GM12892 (cell line): Measurements from ENCODE around the gene CSTB.

Experiments
- DNase-seq: peaks from one replicate; pipeline ENCODE4 v3.0.0; 2011; ENCODE audit not compliant: insufficient read length
- FAIRE-seq: peaks from 2 replicates; lab custom pipeline; 2011; peaks lifted over from hg19 to GRCh38; lab: Jason Lieb, UNC
- POLR2A ChIP-seq: IDR thresholded peaks from 2 replicates; pipeline ENCODE4 v1.6.1; 2011; ENCODE audit warnings: low read depth, low read length, control low read depth
- POLR2AphosphoS5 ChIP-seq: IDR thresholded peaks from 2 replicates; pipeline ENCODE4 v1.6.1; 2011; ENCODE audit warnings: low read depth, low read length, control low read depth
- TAF1 ChIP-seq: IDR thresholded peaks from 2 replicates; pipeline ENCODE4 v1.6.1; 2011; ENCODE audit warnings: low read depth, mild to moderate bottlenecking, control low read depth, low read length, borderline replicate concordance

Gene CSTB

DNA sequence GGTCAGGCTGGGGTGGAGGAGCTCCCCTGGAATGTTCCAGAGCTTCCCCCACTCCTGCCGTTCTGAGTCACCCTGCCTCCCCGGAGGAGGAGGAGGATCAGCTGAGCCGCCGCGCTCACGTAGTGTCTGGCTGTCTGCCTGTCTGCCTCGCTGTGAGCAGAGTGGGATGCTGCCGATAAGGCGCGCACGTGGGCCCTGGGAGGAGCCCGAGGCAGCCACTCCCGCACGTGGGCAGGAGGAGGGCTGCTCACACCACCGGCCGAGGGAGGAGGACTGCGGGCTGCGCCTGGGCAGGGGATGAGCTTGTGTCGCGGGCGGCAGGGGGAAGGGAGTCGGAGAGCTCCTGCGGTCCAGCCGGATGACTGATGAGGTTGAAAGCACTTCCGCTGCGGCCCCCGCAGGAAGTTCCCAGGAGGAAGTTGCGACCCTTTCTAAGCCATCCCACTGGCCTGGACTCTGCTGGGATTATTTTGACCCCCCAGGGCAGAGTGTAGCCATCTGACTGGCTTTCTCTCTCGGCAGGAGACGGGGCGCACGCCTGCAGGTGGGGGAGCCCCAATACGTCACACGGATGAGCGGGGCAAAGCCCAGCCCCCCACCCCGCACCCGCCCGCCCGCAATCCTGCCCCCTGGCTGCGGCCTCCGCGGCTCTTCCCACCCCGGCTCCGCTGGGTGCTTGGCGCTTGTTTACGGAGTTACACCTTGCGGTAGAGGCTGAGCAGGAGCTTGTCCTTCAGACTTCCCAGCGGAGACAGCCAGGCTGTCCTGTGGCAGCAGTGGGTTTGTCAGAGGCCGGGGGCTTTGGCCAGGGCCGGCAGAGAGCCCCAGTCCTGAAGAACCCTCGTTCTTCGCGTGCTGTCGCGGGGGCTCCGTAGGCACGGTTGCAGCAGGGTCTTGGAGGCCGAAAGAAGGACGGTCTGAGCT lies 47.4 kb downstream of the CSTB start:
- TF ChIP-seq TAF1: peak; percentile 63; the same call in 1 of the 2 replicates
- peak; percentile 71 for TF ChIP-seq POLR2AphosphoS5
- TF ChIP-seq POLR2A: peak; percentile 63; the same call in 1 of the 2 replicates
- FAIRE-seq (peak; percentile 96), DNase-seq (peak; percentile 84)

DNA sequence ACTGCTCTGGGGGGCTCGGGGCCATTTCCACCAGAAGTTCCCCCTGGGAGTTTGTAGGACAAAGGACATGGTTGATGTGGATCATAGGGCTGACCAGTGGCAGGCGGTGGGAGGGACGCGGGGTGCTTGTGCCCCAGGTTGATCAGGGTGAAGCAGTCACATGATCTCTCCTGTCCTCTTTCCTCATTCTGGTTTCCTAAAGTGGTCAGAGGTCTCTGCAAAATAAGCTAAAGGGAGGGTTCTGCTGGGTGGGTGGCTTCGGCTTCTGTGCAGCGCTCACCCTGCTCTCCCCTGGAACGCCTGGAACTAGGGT lies 48.0 kb downstream of the CSTB start:
- no peak for TF ChIP-seq TAF1
- no peak for TF ChIP-seq POLR2AphosphoS5
- TF ChIP-seq POLR2A: no peak
- DNase-seq (no peak), FAIRE-seq (no peak)

DNA sequence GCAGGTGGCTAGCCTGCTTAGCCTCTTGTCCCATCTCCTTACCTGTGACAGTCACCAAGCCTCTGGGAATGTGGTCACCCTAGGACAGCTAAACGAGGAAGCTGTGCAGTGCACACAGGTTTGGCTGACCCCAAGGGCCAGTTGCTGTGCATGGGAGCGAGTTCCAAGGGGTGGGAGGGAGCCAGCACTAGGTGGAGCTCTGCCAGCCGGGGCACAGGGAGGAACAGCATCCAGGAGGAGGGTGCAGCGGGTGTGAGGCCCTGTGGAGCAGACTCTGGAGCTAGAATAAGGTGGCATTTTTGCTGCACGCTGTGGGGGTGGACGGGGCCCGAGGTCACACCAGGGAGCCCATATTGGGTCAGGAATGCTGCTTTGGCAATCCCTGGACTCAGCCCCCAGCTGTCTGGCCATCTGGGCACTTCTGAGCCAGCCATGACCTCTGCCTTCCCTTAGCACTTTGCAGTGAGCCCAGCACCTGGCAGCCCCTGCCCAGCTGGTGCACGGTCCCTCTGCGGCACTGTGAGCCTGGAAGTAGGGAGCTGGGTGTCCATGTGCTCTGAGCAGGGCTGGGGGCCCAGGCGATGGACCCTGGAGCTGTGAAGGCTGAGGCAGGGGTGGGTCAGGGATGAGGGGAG lies 48.5 kb downstream of the CSTB start:
- no peak for TF ChIP-seq POLR2A
- no peak for TF ChIP-seq TAF1
- TF ChIP-seq POLR2AphosphoS5: no peak
- FAIRE-seq: no peak
- no peak for DNase-seq

DNA sequence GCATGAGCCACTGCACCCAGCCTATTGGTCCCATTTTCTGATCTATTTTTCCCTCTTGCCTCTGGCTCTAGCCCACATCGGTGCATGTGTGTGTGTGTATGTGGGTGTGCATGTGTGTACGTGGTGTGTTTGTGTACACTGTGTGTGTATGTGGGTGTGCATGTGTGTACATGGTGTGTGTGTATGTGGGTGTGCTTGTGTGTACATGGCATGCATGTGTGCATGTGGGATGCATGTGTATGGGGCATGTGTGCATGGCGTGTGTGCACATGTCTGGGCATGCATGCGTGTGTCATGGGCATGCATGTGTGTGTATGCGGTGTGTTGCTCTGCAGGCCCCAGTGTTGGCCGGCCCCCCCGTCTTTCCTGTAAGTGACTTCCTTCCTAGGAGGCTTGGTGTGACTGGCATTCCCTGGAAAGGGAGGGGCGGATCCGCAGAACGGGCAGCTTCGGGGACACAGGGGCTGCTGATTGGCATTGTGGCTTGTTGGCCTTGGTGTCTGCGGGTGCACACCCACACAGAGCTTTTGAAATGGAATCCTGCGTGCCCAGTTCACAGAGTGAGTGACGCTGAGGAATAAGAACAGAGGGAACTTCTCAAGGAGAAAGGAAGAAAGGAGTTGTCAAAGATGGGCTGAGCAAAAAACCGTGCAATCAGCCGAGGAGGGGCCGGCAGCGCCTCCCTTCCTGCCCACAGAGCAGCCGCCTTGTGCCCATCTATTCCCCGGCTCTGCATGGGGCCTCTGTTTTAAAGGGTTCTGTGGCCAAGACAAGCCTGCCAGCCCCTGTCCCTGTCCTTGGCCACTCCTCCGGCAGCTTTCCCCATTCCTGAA lies 49.2 kb downstream of the CSTB start:
- FAIRE-seq (no peak), DNase-seq (no peak)
- TF ChIP-seq TAF1: no peak
- no peak for TF ChIP-seq POLR2A
- TF ChIP-seq POLR2AphosphoS5: no peak
